HUES48 (cell line): ENCODE measurements around the gene ZNF438.

Source experiments
- H3K27ac ChIP-seq: one replicate; pipeline ENCODE4 v1.7.0; 2013; ENCODE audit warnings: low read depth, low read length, inconsistent platforms
- H3K27me3 ChIP-seq: 2 replicates; pipeline ENCODE4 v1.6.1; 2013; ENCODE audit warnings: mild to moderate bottlenecking, low read length; ENCODE audit not compliant: control insufficient read depth, insufficient read depth
- H3K36me3 ChIP-seq: 2 replicates; pipeline ENCODE4 v1.6.1; 2013; ENCODE audit warnings: low read length; ENCODE audit not compliant: control insufficient read depth, insufficient read depth
- H3K4me1 ChIP-seq: 2 replicates; pipeline ENCODE4 v1.6.1; 2013; ENCODE audit warnings: mild to moderate bottlenecking, low read length; ENCODE audit not compliant: control insufficient read depth, insufficient read depth
- H3K4me3 ChIP-seq: 2 replicates; pipeline ENCODE4 v1.5.1; 2013; ENCODE audit warnings: mild to moderate bottlenecking, low read depth, low read length
- H3K9ac ChIP-seq: 2 replicates; pipeline ENCODE4 v1.6.1; 2013; ENCODE audit warnings: mild to moderate bottlenecking, low read depth, low read length, moderate library complexity
- H3K9me3 ChIP-seq: 2 replicates; pipeline ENCODE4 v1.6.1; 2013; ENCODE audit warnings: low read length; ENCODE audit not compliant: control insufficient read depth, insufficient read depth

ZNF438 gene

DNA sequence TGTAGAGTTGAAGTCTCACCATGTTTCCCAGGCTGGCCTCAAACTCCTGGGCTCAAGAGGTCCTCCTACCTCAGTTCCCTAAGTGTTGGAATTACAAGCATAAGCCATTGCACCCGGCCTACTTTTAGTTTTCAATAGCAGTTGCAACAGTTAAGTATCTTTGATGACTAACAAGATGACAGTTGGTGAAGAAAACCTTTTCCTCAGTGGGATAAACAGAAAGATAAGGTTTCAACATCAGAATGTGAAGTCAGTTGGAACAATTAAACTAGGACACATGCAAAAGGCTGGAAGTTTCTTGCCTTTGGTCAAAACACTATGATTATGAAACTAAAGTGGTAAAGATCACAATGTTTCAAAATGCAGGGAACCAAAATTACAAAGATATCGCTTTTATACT, 169.2 kb downstream of the ZNF438 start:
- Histone ChIP-seq H3K4me3 (no peak overlapping the region), H3K4me1 (0 out of 2 replicates have a peak, but pooled peaks cover 6% of the 10 kb centered on the region), H3K27me3 (no peaks in the 10 kb centered on the region), H3K9me3 (no peaks in the 10 kb centered on the region), H3K36me3 (no peaks in the 10 kb centered on the region), H3K27ac (no peak overlapping the region), H3K9ac (no peak overlapping the region)

DNA sequence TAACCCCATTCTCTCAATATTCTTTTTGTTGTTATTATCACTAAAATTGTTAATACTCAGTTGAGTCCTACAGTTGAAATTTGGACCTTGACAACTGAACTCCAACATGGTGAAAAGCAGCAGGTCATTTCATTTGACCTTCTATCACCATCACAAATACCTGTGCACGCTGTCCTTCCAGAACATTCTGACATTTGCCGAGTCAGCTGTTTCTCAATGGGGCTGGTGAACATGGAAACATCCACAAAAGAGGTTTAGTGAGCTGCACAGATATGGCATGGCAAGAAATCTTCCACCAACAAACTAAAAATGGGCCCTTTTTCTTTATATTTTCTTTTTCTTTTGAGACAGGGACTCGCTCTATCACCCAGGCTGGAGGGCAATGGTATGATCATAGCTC, 169.7 kb downstream of the ZNF438 start:
- H3K27me3 ChIP-seq: no peaks in the 10 kb centered on the region
- no peak overlapping the region for H3K9ac ChIP-seq
- no peak overlapping the region for H3K27ac ChIP-seq
- no peaks in the 10 kb centered on the region for H3K36me3 ChIP-seq
- no peaks in the 10 kb centered on the region for H3K9me3 ChIP-seq
- H3K4me3 ChIP-seq: no peak overlapping the region
- H3K4me1 ChIP-seq: 0 out of 2 replicates have a peak, but pooled peaks cover 7% of the 10 kb centered on the region

DNA sequence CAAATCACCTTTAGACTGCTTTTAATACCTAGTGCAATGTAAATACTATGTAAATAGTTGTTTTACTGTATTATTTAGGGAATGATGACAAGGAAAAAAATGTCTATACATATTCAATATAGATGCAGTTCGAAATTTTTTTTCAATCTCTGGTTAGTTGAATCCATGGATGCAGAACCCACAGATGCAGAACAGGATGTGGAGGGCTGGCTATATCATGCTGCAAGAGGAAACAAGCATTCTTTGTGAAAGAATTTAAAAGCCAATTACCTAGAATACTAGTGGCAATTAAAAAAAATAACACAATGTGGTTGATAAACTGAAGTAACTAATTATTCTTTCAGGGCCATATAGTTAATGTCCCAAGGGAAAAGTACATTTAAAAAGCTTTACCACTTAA, 170.4 kb downstream of the ZNF438 start:
- H3K9ac ChIP-seq: no peak overlapping the region
- no peaks in the 10 kb centered on the region for H3K27me3 ChIP-seq
- no peak overlapping the region for H3K27ac ChIP-seq
- no peaks in the 10 kb centered on the region for H3K9me3 ChIP-seq
- no peaks in the 10 kb centered on the region for H3K36me3 ChIP-seq
- H3K4me3 ChIP-seq: no peak overlapping the region
- 0 out of 2 replicates have a peak, but pooled peaks cover 7% of the 10 kb centered on the region for H3K4me1 ChIP-seq

DNA sequence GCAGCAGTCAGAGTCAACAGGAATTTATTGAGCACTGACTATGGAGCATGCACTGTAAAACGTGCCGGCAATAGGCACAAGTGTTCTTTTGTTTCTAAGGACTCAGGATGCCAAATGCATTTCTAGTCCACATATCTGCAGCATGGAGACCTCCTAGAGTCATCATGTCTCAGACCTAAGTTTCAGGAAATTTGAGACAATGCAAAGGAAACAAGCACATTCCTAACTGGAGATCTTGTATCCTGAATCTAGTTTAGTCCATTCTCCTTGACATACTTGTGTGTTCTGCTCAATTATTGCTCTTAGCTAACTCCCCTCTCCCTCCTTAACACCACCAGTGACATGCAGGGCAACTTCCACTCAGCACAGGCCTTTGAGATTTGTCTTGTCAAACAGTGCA, 173.2 kb downstream of the ZNF438 start:
- 0 out of 2 replicates have a peak, but pooled peaks cover 7% of the 10 kb centered on the region for H3K4me1 ChIP-seq
- H3K27ac ChIP-seq: no peak overlapping the region
- H3K27me3 ChIP-seq: no peaks in the 10 kb centered on the region
- H3K4me3 ChIP-seq: no peak overlapping the region
- no peaks in the 10 kb centered on the region for H3K9me3 ChIP-seq
- H3K9ac ChIP-seq: no peak overlapping the region
- no peaks in the 10 kb centered on the region for H3K36me3 ChIP-seq

DNA sequence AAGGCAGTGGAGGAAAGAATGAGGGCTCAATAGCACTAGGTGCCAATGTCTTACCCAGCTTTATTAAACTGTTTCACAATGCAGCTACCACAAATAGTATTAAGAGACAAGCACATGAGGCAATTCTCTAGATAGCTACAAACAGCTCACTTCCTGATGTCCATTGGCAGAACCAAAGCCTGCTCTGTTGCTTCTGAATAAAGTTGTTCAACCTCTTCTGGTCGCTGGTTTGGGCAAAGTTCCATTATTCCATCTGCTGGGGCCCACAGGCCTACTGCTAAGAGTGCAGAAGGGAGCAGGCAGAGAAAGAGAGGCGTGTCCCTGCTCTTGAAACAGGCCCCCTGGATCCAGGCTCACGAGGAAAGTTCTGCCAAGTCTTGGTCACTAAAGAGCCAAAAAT, 173.9 kb downstream of the ZNF438 start:
- Histone ChIP-seq H3K36me3 (no peaks in the 10 kb centered on the region), H3K27me3 (no peaks in the 10 kb centered on the region), H3K9me3 (no peaks in the 10 kb centered on the region), H3K9ac (no peak overlapping the region), H3K4me1 (0 out of 2 replicates have a peak, but pooled peaks cover 7% of the 10 kb centered on the region), H3K4me3 (no peak overlapping the region), H3K27ac (no peak overlapping the region)

DNA sequence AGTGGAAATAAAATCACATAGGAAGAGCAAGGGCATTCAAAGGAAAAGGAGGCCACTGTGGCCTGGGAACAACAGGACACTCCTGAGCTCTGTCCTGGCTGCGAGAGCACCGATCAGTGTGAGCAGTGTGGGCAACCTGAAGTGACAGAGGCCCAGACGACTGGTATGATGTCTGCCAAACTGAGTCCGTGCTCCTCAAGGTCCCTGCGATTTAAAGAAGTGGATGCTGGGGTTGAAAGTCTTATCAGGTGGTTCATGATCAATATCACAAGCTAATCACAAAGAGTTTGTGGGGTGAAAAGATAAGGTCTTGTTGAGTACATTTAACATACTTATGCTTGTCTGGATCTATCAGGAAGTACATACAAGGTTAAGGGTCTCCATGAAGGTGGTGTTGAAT, 176.5 kb downstream of the ZNF438 start:
- Histone ChIP-seq H3K36me3 (no peaks in the 10 kb centered on the region), H3K4me1 (0 out of 2 replicates have a peak, but pooled peaks cover 3% of the 10 kb centered on the region), H3K9ac (no peak overlapping the region), H3K27ac (no peak overlapping the region), H3K9me3 (no peaks in the 10 kb centered on the region), H3K4me3 (no peak overlapping the region), H3K27me3 (no peaks in the 10 kb centered on the region)

DNA sequence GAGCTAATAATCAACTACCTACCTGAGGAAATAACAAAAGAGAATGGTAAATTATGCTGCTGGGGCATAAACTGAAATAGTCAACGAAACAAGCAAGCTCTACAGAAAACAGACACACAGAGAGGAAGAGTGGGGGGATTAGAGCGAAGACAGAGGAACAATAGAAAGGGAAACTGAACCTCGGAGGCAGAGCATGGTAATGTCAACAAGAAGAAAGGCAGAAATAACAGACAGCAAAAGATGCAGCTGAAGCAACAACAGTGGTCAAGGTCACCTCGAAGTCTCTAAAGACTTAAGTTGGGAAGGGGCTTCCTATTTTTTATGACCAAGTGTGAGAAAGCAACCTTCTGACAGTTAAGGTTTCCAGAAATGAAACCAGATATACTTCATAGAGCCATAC, 177.0 kb downstream of the ZNF438 start:
- Histone ChIP-seq H3K9me3 (no peaks in the 10 kb centered on the region), H3K4me1 (0 out of 2 replicates have a peak, but pooled peaks cover 3% of the 10 kb centered on the region)

DNA sequence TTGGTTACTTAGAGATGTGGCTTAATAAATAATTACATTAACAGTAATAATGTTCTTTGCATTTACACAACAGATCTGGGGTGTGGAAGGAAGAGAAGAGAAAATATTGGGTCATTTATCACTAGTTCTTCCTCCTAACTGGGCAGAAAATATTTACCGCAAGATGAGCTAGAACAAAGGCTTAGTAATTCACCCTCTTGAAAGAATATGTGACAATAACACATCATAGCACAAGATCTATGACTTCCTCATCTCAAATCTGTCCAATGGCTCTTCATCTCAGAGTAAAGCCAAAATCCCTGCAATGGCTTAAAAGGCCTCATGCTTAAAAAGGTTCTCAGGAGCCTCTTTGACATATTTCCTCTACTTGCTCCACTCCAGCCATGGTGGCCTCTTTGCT, 178.6 kb downstream of the ZNF438 start:
- H3K4me3 ChIP-seq: no peak overlapping the region
- H3K4me1 ChIP-seq: 0 out of 2 replicates have a peak, but pooled peaks cover 3% of the 10 kb centered on the region
- no peaks in the 10 kb centered on the region for H3K9me3 ChIP-seq
- H3K27me3 ChIP-seq: no peaks in the 10 kb centered on the region
- no peak overlapping the region for H3K9ac ChIP-seq
- no peak overlapping the region for H3K27ac ChIP-seq
- no peaks in the 10 kb centered on the region for H3K36me3 ChIP-seq

More for the DNA sequence above, 177.0 kb downstream of the ZNF438 start:
- H3K27ac ChIP-seq: no peak overlapping the region
- H3K4me3 ChIP-seq: no peak overlapping the region
- no peak overlapping the region for H3K9ac ChIP-seq
- no peaks in the 10 kb centered on the region for H3K36me3 ChIP-seq
- H3K27me3 ChIP-seq: no peaks in the 10 kb centered on the region

DNA sequence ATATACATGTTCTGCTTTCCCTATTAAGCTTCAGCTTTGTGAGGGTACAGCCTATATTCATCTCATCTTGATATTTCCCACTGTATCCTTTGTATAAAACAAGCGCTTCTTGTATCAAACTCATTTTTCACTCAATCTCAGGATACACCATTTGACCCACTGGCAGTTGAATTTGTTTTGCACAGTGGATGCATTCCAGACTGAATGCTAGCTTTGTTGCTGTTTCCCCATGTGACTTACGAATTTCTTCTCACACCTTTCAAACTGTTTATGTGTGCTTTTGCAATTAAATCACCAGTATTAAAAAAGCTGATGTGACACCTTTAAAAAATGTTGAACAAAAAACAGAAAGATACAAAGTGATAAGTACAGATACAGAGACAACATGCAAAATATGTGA, 180.9 kb downstream of the ZNF438 start:
- H3K9me3 ChIP-seq: no peaks in the 10 kb centered on the region
- no peaks in the 10 kb centered on the region for H3K4me1 ChIP-seq
- no peaks in the 10 kb centered on the region for H3K27me3 ChIP-seq
- H3K9ac ChIP-seq: no peak overlapping the region
- H3K27ac ChIP-seq: no peak overlapping the region
- H3K36me3 ChIP-seq: no peaks in the 10 kb centered on the region
- H3K4me3 ChIP-seq: no peak overlapping the region

DNA sequence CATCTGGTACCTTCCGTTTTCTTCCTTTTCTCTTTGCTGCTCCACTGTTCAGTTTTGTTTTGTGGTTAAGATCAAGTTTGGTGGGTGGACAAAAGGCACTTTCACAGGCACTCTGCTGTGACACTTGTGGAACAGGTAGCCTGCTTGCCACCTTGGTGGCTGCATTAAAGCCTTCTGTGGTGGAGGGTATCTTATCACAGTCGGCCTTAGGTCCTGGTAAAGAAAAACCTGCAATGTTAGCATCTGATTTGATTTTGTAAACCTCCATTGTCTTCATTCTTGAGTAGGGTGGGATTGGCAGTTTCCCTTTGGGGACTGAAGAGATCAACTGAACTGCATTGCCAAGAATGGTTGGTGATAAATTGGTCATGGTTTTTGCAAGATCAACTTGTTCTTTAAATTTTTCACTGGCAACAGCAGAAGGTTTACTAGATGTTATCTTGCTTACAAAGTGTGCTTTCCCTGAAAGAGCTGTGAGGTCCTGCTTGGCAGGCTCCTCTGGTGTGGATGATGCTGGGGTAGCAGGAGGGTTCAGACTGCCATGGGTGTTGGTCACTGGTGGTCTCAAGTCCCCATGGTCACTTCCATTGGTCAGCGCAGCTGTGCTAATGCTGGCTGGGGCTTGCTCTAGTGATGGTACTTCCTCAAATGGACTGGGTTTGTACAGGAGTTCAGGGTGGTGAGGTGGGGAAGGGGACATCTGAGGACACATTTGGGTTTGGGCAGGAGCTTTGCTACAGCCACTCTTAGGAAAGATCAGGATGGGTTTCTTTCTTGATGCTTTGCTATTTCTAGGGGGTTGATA, 182.2 kb downstream of the ZNF438 start:
- Histone ChIP-seq H3K27ac (no peak overlapping the region), H3K9me3 (no peaks in the 10 kb centered on the region), H3K9ac (no peak overlapping the region), H3K4me3 (no peak overlapping the region), H3K27me3 (no peaks in the 10 kb centered on the region), H3K36me3 (no peaks in the 10 kb centered on the region), H3K4me1 (no peaks in the 10 kb centered on the region)

DNA sequence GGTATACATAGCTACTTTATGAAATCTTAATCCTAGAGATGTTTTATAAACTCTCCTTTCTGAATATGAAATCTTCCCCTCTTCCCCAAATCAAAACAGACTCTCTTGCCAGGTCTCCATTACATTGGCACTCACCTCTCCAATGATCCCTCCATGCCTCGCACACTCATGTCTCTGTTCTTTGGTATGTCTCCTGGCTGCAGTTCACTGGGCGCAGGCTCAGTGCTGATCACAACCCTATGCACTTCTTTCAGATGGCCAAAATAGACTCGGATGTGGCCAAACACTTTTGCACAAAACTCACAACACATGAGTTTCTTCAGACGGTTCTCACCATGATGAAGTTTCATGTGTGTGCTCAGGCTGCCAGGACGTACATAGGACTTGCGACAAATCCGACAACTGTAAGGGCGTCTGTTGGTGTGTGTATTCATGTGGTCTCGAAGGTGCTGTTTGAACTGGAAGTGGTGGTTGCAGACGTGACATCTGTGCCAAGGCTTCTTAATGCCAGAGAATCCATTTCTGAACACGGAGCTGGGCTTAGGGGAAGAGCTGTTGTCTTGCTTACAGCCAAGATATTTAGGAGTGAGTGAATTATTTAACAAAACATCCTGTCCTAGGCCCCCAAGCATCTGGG, 183.2 kb downstream of the ZNF438 start:
- H3K27ac ChIP-seq: no peak overlapping the region
- no peaks in the 10 kb centered on the region for H3K4me1 ChIP-seq
- no peaks in the 10 kb centered on the region for H3K9me3 ChIP-seq
- no peak overlapping the region for H3K9ac ChIP-seq
- H3K36me3 ChIP-seq: no peaks in the 10 kb centered on the region
- no peak overlapping the region for H3K4me3 ChIP-seq
- no peaks in the 10 kb centered on the region for H3K27me3 ChIP-seq
